ENCODE results near the gene TFAM. TPM values are rescaled to one million over a fixed set of nuclear protein-coding genes. Genes with fewer than 3 reads are reported as not detected.

TFAM gene
- polyA plus RNA-seq, 3 donors: 8.2 to 20.8 (median 12.6) TPM

Other genes with a start within 250 kb of the TFAM start
- gene IPMK, start 117.5 kb upstream of the TFAM start, polyA plus RNA-seq: 1 to 10 TPM; 1.4 to 6.3 (median 2.1) TPM
- 10 to 100 TPM; 11.9 to 26.8 (median 18.0) TPM for gene CISD1, start 116.2 kb upstream of the TFAM start, polyA plus RNA-seq
- gene UBE2D1, start 50.4 kb upstream of the TFAM start, polyA plus RNA-seq: 10 to 100 TPM in 1 of 3 donors, 1 to 10 TPM in 2; 3.1 to 13.7 (median 9.9) TPM
- gene BICC1, start 127.5 kb downstream of the TFAM start, polyA plus RNA-seq: 10 to 100 TPM in 1 of 3 donors, 1 to 10 TPM in 2; 4.6 to 20.8 (median 8.6) TPM

Data from adipose tissue (tissue), 3 donors.